Endothelial cell of umbilical vein (primary cell): ENCODE measurements around the gene PLS1. TPM values are rescaled to one million over a fixed set of nuclear protein-coding genes. Genes with fewer than 3 reads are reported as not detected.

Source experiments
- BruUV-seq: library from RNA; stranded (reverse); fragments of 400-500 nt; replicated peaks from 2 replicates; lab custom pipeline; 2021; lab: Mats Ljungman, UMichigan
- CTCF ChIA-PET: fragments of 300-600, 350-600 bp; sonication (Branson Sonifier 250); formaldehyde crosslinking; loops from one replicate; lab custom pipeline; 2021; ENCODE audit warnings: antibody characterized with exemption, inconsistent platforms; lab: Charles Lee
- POLR2A ChIA-PET: fragments of 300-600, 350-600 bp; sonication (Branson Sonifier 250); formaldehyde crosslinking; loops from one replicate; lab custom pipeline; 2021; ENCODE audit warnings: antibody characterized with exemption, inconsistent platforms; lab: Charles Lee
- DNase-seq: peaks from one replicate; pipeline ENCODE4 v3.0.0-alpha.2; 2011; ENCODE audit warnings: low read depth, low spot score
- FAIRE-seq: peaks from 2 replicates; lab custom pipeline; 2011; peaks lifted over from hg19 to GRCh38; lab: Jason Lieb, UNC
- H2AFZ ChIP-seq: 2 replicates; pipeline ENCODE4 v1.6.0; 2012; ENCODE audit warnings: low read depth, low read length, control low read depth, inconsistent platforms
- H3K27ac ChIP-seq: 2 replicates; pipeline ENCODE4 v1.5.1; 2011; ENCODE audit warnings: low read depth, mild to moderate bottlenecking, control low read depth, low read length, moderate library complexity; ENCODE audit not compliant: insufficient read depth
- H3K27me3 ChIP-seq, 2 experiments: 2 replicates each; pipeline versions ENCODE4 v1.6.0 to v1.6.1; 2011; ENCODE audit warnings: low read length in 2 of 2, mixed read lengths in 1 of 2; ENCODE audit not compliant: control insufficient read depth in 2 of 2, insufficient read depth in 2 of 2
- H3K36me3 ChIP-seq, 2 experiments: 2 replicates in 1 of 2; 3 replicates in 1 of 2; pipeline ENCODE4 v1.5.1; 2011; ENCODE audit warnings: low read length in 2 of 2, mild to moderate bottlenecking in 1 of 2, moderate library complexity in 1 of 2; ENCODE audit not compliant: control insufficient read depth in 2 of 2, insufficient read depth in 2 of 2; ENCODE audit errors: extremely low read depth in 1 of 2
- H3K4me1 ChIP-seq: 3 replicates; pipeline ENCODE4 v1.5.1; 2011; ENCODE audit warnings: mild to moderate bottlenecking, low read length; ENCODE audit not compliant: control insufficient read depth, insufficient read depth; ENCODE audit errors: extremely low read depth
- H3K4me2 ChIP-seq: 2 replicates; pipeline ENCODE4 v1.6.1; 2011; ENCODE audit warnings: low read length, control low read depth, mixed read lengths; ENCODE audit not compliant: insufficient read depth
- H3K4me3 ChIP-seq, 3 experiments: fragments of 200-600 bp in 1 of 3; sonication (generic), shearing (Covaris generic) in 1 of 3; replicated peaks in 1 of 3; 2 replicates each; pipeline ENCODE4 v1.5.1; 2011 to 2016; ENCODE audit warnings: control low read depth in 3 of 3, low read length in 3 of 3, mild to moderate bottlenecking in 2 of 3, inconsistent platforms in 1 of 3, low read depth in 1 of 3, moderate library complexity in 1 of 3; ENCODE audit not compliant: insufficient read depth in 1 of 3
- H3K79me2 ChIP-seq: 2 replicates; pipeline ENCODE4 v1.6.0; 2012; ENCODE audit warnings: low read length, inconsistent platforms; ENCODE audit not compliant: control insufficient read depth, insufficient read depth
- H3K9ac ChIP-seq: replicated peaks from 2 replicates; pipeline ENCODE3; 2011; ENCODE audit warnings: low read length, control low read depth; ENCODE audit not compliant: insufficient read depth; ENCODE audit errors: extremely low read depth
- H3K9me1 ChIP-seq: replicated peaks from 3 replicates; pipeline ENCODE4 v1.6.0; 2011; ENCODE audit warnings: mild to moderate bottlenecking, low read length; ENCODE audit not compliant: control insufficient read depth, insufficient read depth; ENCODE audit errors: extremely low read depth
- H3K9me3 ChIP-seq: replicated peaks from 2 replicates; pipeline ENCODE4 v1.5.1; 2012; ENCODE audit warnings: low read length, inconsistent platforms; ENCODE audit not compliant: control insufficient read depth, insufficient read depth
- H4K20me1 ChIP-seq: replicated peaks from 2 replicates; pipeline ENCODE3; 2011; ENCODE audit warnings: mild to moderate bottlenecking, low read length; ENCODE audit not compliant: control insufficient read depth, insufficient read depth; ENCODE audit errors: extremely low read depth
- CTCF ChIP-seq, 2 donors: IDR thresholded peaks; 1 replicate in 1 of 2; 2 replicates in 1 of 2; pipeline ENCODE4 v1.5.1; 2011; ENCODE audit warnings: low read length in 2 of 2, mild to moderate bottlenecking in 2 of 2, moderate library complexity in 2 of 2, control low read depth in 1 of 2, inconsistent platforms in 1 of 2, low read depth in 1 of 2; ENCODE audit not compliant: insufficient read depth in 1 of 2; ENCODE audit errors: extremely low read depth in 1 of 2
- EZH2 ChIP-seq: IDR thresholded peaks from 2 replicates; pipeline ENCODE4 v1.6.1; 2012; ENCODE audit warnings: borderline replicate concordance, low read depth, mild to moderate bottlenecking, moderate library complexity, low read length, inconsistent platforms; ENCODE audit not compliant: severe bottlenecking
- FOS ChIP-seq: IDR thresholded peaks from 2 replicates; pipeline ENCODE4 v1.6.1; 2011; ENCODE audit warnings: mild to moderate bottlenecking, low read length, moderate library complexity, borderline replicate concordance; ENCODE audit not compliant: insufficient read depth
- GATA2 ChIP-seq: IDR thresholded peaks from 2 replicates; pipeline ENCODE4 v1.7.0; 2011; ENCODE audit warnings: low read depth, mild to moderate bottlenecking, moderate library complexity, mixed read lengths, low read length; ENCODE audit not compliant: insufficient read length, insufficient read depth
- JUN ChIP-seq: IDR thresholded peaks from 2 replicates; pipeline ENCODE4 v1.6.1; 2011; ENCODE audit warnings: borderline replicate concordance, low read depth; ENCODE audit not compliant: insufficient read length, insufficient read depth
- MAX ChIP-seq: IDR thresholded peaks from 2 replicates; pipeline ENCODE4 v1.6.1; 2011; ENCODE audit not compliant: insufficient read depth, insufficient read length
- MYC ChIP-seq: IDR thresholded peaks from one replicate; pipeline ENCODE4 v1.6.1; 2011; ENCODE audit warnings: mild to moderate bottlenecking, low read depth, low read length
- POLR2A ChIP-seq: IDR thresholded peaks from 2 replicates; pipeline ENCODE4 v1.6.1; 2012; ENCODE audit warnings: low read depth, mild to moderate bottlenecking, control low read depth, low read length
- POLR2AphosphoS5 ChIP-seq: IDR thresholded peaks from 2 replicates; pipeline ENCODE4 v1.6.1; 2012; ENCODE audit warnings: low read depth, mild to moderate bottlenecking, control low read depth, low read length, moderate library complexity; ENCODE audit not compliant: insufficient read depth
- dilution Hi-C: fragments of 300-500 bp; cut with MboI; formaldehyde crosslinking; loops from one replicate; pipeline ENCODE4 v1.15.0; 2019; ENCODE audit warnings: low sequenced_read_pairs; ENCODE audit not compliant: extremely low pct_ligation_motif_present
- intact Hi-C: fragments of 100-400 bp; cut with micrococcal nuclease; formaldehyde crosslinking; loops from one replicate; pipeline ENCODE4 v1.10.0; 2022
- polyA plus RNA-seq, 4 experiments: library from polyadenylated mRNA; depleted of rRNA in 3 of 4; stranded (reverse) in 3 of 4; unstranded in 1 of 4; fragments of >200 nt; gene quantifications; 2 replicates each; pipeline versions ENCODE4 v1.2.1 to v1.2.3, GENCODE V29; 2011 to 2012; ENCODE audit warnings: missing spikeins in 1 of 4
- small RNA-seq: library from RNA; depleted of rRNA; stranded (forward); fragments of <200 nt; gene quantifications from one replicate; pipeline ENCODE3, GENCODE V24; 2012; ENCODE audit warnings: low replicate concordance, low read depth; ENCODE audit not compliant: insufficient read depth, insufficient read length
- total RNA-seq: library from RNA; stranded (reverse); gene quantifications from 2 replicates; pipeline ENCODE4 v1.2.3, GENCODE V29; 2021

Gene PLS1
- total and polyA plus RNA-seq, 2 donors (not counting 3 experiments of a cell fraction or from before 2014, with no cell fraction given) = 0.59 to 1.3 TPM

DNA sequence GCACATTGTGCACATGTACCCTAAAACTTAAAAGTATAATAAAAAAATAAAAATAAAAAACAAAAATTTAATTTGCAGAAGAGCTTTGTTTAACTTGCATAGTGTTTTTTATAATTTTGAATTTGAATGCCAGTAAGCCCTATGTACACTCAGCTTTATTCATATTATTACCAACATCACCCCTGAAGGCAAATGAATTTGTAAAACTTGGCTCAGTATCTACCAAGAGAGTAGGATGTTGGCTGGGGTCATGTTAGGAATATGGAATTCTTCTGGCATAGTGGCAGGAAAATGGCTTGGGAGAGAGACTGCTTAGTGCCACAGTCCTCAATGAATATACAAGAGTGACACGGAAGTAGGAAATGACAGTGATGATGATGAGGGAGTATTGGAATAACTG is 158.3 kb downstream of the PLS1 start:
- H3K27me3 ChIP-seq = no peaks in the 10 kb centered on the region
- no peaks in the 10 kb centered on the region for H3K9me1 ChIP-seq
- no peak for DNase-seq
- H3K4me3 ChIP-seq = no peak overlapping the region
- FAIRE-seq = no peak
- H3K79me2 ChIP-seq = no peaks in the 10 kb centered on the region
- no peak overlapping the region for H3K4me2 ChIP-seq
- dilution Hi-C loops (no loop called here), intact Hi-C loops (no loop called here)
- ChIA-PET POLR2A (no interaction called here), CTCF (interaction anchor here (0.9 to 1.5 kb wide), 3 partner anchors 18 to 168 kb away, joined by 3 read pairs; no protein-coding TSS in a partner anchor)
- H2AFZ ChIP-seq = no peak overlapping the region
- no peak overlapping the region for H3K27ac ChIP-seq
- no peaks in the 10 kb centered on the region for H3K36me3 ChIP-seq
- H4K20me1 ChIP-seq = no peaks in the 10 kb centered on the region
- H3K4me1 ChIP-seq = no peaks in the 10 kb centered on the region
- H3K9ac ChIP-seq = no peak overlapping the region
- no peaks in the 10 kb centered on the region for H3K9me3 ChIP-seq
- TF ChIP-seq MAX = no peak
- TF ChIP-seq FOS = no peak
- no peak for TF ChIP-seq POLR2AphosphoS5
- no peak for TF ChIP-seq EZH2
- TF ChIP-seq MYC = no peak
- no peak for TF ChIP-seq JUN
- TF ChIP-seq CTCF (IDR thresholded peaks at IDR 0.05; ENCODE audit: extremely low read depth in 1 of 2, insufficient read depth in 1 of 2, low read depth in 1 of 2, low read length in 2 of 2) = no peak
- TF ChIP-seq POLR2A = no peak
- TF ChIP-seq GATA2 = no peak
- BruUV-seq = no TSS peak

Small RNA genes within 50 kb of the gene (small RNA-seq; reads per million reads assigned to genes)
- gene RNA5SP143 = not detected

Other genes with a start within 250 kb of the PLS1 start
- gene XRN1, start 148.4 kb upstream of the PLS1 start, total RNA-seq = 34.4 and 40.0 TPM in 2 replicates
- 3.4 and 4.4 TPM in 2 replicates for gene XRN1, start 148.4 kb upstream of the PLS1 start, polyA plus RNA-seq
- gene ATR, start 17.7 kb upstream of the PLS1 start, total RNA-seq = 21.1 and 23.6 TPM in 2 replicates
- 6.3 and 7.2 TPM in 2 replicates for gene ATR, start 17.7 kb upstream of the PLS1 start, polyA plus RNA-seq
- 5.6 and 5.9 TPM in 2 replicates for gene TRPC1, start 127.6 kb downstream of the PLS1 start, total RNA-seq
- 3.0 and 3.5 TPM in 2 replicates for gene TRPC1, start 127.6 kb downstream of the PLS1 start, polyA plus RNA-seq